Left cardiac atrium (tissue), 4 donors: ENCODE results near the gene SFN. TPM values are rescaled to one million over a fixed set of nuclear protein-coding genes. Genes with fewer than 3 reads are reported as not detected.
A peak's percentile ranks its signal among the peaks of the same experiment; 100 is the strongest.
"Not testable (repeated sequence)": the region's sequence is repeated elsewhere in the genome, so short reads cannot be mapped to it uniquely, and the experiment has no call there.

Experiments used
- ATAC-seq, 2 donors: fragments of 200-7000 bp; cut with Tn5 transposase; one replicate each; pipeline ENCODE4 v1.9.1; 2020; ENCODE audit warnings: mild to moderate bottlenecking in 2 of 2, moderate library complexity in 2 of 2
- DNase-seq: peaks from one replicate; pipeline ENCODE4 v3.0.0-alpha.2; 2020
- intact Hi-C, 2 donors: fragments of 100-400 bp; cut with DNase I; formaldehyde crosslinking; loops; one replicate each; pipeline versions ENCODE4 v1.14.1 to v1.15.1; 2022 to 2023
- total RNA-seq, 2 donors: library from RNA; stranded (reverse); fragmentation: NEBNext Ultra II Directional; extraction: Animal tissue kit (Norgen Biotek cat#: 25700); gene quantifications; one replicate each; pipeline ENCODE4 v1.2.1, GENCODE V29; 2021
- donor health status: DM: no; HTN: yes; CAD: no.
- donor health status: DM: no; HTN: yes; CAD: no; lungs with severe emphysema.
- donor health status: DM: yes; HTN: yes; CAD: no.
- donor health status: Dilated cardiomyopathy.

The SFN gene
- total RNA-seq, 2 donors from 2014 or later = 0.18 to 0.42 TPM

- ATAC-seq, intact Hi-C loops: not testable (repeated sequence)
These were observed 25.3 kb upstream of the SFN start for GRCh38 chr1:26837665-26838064.

GRCh38 chr1:26838474-26839338 lies 24.2 kb upstream of the SFN start:
- DNase-seq = peak; percentile 14
- ATAC-seq = no peak
- intact Hi-C loops = no loop called here

More at GRCh38 chr1:26837665-26838064, 25.3 kb upstream of the SFN start:
- DNase-seq = peak; percentile 4

- ATAC-seq (no peak), DNase-seq (peak; percentile 11)
- intact Hi-C loops = no loop called here
These were observed 23.6 kb upstream of the SFN start for GRCh38 chr1:26839339-26839722.

- intact Hi-C loops = no loop called here
- DNase-seq (no peak), ATAC-seq (no peak)
These were observed 23.2 kb upstream of the SFN start for GRCh38 chr1:26839779-26840178.

- DNase-seq (no peak), ATAC-seq (no peak)
- intact Hi-C loops = no loop called here
These were observed 18.3 kb upstream of the SFN start for GRCh38 chr1:26844424-26845196.

- DNase-seq, ATAC-seq, intact Hi-C loops: not testable (repeated sequence)
These were observed 15.1 kb upstream of the SFN start for GRCh38 chr1:26847826-26848225.

- intact Hi-C loops = no loop called here
- DNase-seq (no peak), ATAC-seq (no peak)
These were observed 14.4 kb upstream of the SFN start for GRCh38 chr1:26848499-26848898.

GRCh38 chr1:26848941-26849774 lies 13.8 kb upstream of the SFN start:
- no peak for DNase-seq
- intact Hi-C loops = no loop called here
- ATAC-seq = peak in 1 of 2 donors; percentile 62

GRCh38 chr1:26851106-26851684 lies 11.8 kb upstream of the SFN start:
- ATAC-seq (no peak), DNase-seq (no peak)
- intact Hi-C loops = no loop called here

GRCh38 chr1:26852701-26853100 lies 10.2 kb upstream of the SFN start:
- DNase-seq (no peak), ATAC-seq (no peak)
- intact Hi-C loops = loop anchor here in 1 of 2 donors (2.0 kb wide), 1 partner anchor 26 kb away; no protein-coding TSS in a partner anchor

GRCh38 chr1:26853156-26853555 lies 9.8 kb upstream of the SFN start:
- DNase-seq (peak; percentile 90), ATAC-seq (peak; percentile 83 to 89)
- intact Hi-C loops = loop anchor here in 1 of 2 donors (2.0 kb wide), 1 partner anchor 26 kb away; no protein-coding TSS in a partner anchor

GRCh38 chr1:26853600-26853999 lies 9.3 kb upstream of the SFN start:
- DNase-seq = no peak
- intact Hi-C loops = loop anchor here in 1 of 2 donors (2.0 kb wide), 1 partner anchor 25 kb away; no protein-coding TSS in a partner anchor
- no peak for ATAC-seq

- intact Hi-C loops = no loop called here
- ATAC-seq = no peak
- no peak for DNase-seq
These were observed 8.0 kb upstream of the SFN start for GRCh38 chr1:26854906-26855305.

GRCh38 chr1:26855636-26856035 lies 7.3 kb upstream of the SFN start:
- DNase-seq (no peak), ATAC-seq (no peak)
- intact Hi-C loops = no loop called here

- intact Hi-C loops = no loop called here
- ATAC-seq (no peak), DNase-seq (no peak)
These were observed 6.8 kb upstream of the SFN start for GRCh38 chr1:26856181-26856580.

- intact Hi-C loops = no loop called here
- ATAC-seq (no peak), DNase-seq (no peak)
These were observed 6.1 kb upstream of the SFN start for GRCh38 chr1:26856604-26857469.

GRCh38 chr1:26857473-26858060 lies 5.4 kb upstream of the SFN start:
- ATAC-seq (no peak), DNase-seq (no peak)
- intact Hi-C loops = no loop called here

- intact Hi-C loops = no loop called here
- ATAC-seq = no peak
These were observed 4.8 kb upstream of the SFN start for GRCh38 chr1:26858160-26858559.

More at GRCh38 chr1:26858160-26858559, 4.8 kb upstream of the SFN start:
- DNase-seq = no peak
